Measurements from ENCODE around the gene ITIH4. TPM values are rescaled to one million over a fixed set of nuclear protein-coding genes. Genes with fewer than 3 reads are reported as not detected.

ITIH4 gene
- total and polyA plus RNA-seq, 9 of the 15 experiments (the other 6 are each of a cell fraction or from before 2014, with no cell fraction given), result 0.09 to 0.62 (median 0.20) TPM; not detected in 6

DNA sequence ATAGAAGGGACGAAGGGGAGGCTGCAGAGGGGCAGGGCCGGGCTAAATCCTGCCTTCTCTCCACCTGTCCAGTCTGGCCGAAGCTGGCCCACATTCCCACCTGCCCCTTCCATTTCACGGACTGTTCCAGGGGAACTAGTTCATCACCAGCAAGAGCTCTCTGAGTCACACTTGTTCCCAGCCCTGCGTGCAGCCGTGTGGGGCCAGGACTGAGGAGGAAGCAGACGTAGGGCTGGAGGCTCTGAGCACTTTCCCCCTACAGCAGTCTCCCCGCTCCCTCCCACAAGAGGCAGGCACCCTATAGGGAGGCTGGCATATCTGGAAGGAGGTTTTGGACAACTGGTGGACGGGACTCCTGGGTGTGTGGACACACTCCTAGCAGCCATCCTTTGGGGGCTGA, 3.0 kb downstream of the ITIH4 start:
- FAIRE-seq (no peak), DNase-seq (ENCODE audit: extremely low read depth in 1 of 4, low spot score in 3 of 4) (no peak), ATAC-seq (no peak)
- Histone ChIP-seq H3K27me3 (ENCODE audit: control insufficient read depth in 2 of 2, insufficient read depth in 2 of 2, low read length in 2 of 2) (peaks cover 0 to 45% of the 10 kb centered on the region in 2 experiments; a peak in 4 of 5 replicates), H3K4me2 (ENCODE audit: insufficient read depth, low read length) (no peak overlapping the region), H3K9me3 (replicated peaks; ENCODE audit: control insufficient read depth, insufficient read depth, low read depth, low read length) (no peaks in the 10 kb centered on the region), H4K20me1 (replicated peaks; ENCODE audit: control insufficient read depth, insufficient read depth, low read length) (no peaks in the 10 kb centered on the region; the same call in 1 of the 2 replicates), H3K9ac (ENCODE audit: insufficient read depth in 1 of 2, low read depth in 2 of 2, low read length in 2 of 2) (peak overlapping the region in 1 of 2 experiments; percentile 17; a peak in 1 of 4 replicates), H3K9me1 (ENCODE audit: control insufficient read depth, insufficient read depth, low read length) (no peaks in the 10 kb centered on the region), H3K4me1 (replicated peaks in 1 of 2; ENCODE audit: control insufficient read depth in 2 of 2, insufficient read depth in 2 of 2, low read length in 2 of 2) (peaks cover 15 to 26% of the 10 kb centered on the region in 2 experiments), H3K36me3 (ENCODE audit: control insufficient read depth, insufficient read depth, low read length) (no peaks in the 10 kb centered on the region), H3K79me2 (ENCODE audit: control insufficient read depth, insufficient read depth, low read length) (no peaks in the 10 kb centered on the region), H2AFZ (ENCODE audit: low read depth, low read length) (no peak overlapping the region), H3K27ac (ENCODE audit: extremely low read depth, low read depth, low read length) (no peak overlapping the region), H3K4me3 (no peak overlapping the region)
- BruUV-seq (replicated peaks), result no TSS peak
- 12% methylated on average over 7 of the region's 9 CpGs for WGBS (ENCODE audit: insufficient coverage, low coverage, missing lambda C conversion rate)
- intact Hi-C loops (cut with micrococcal nuclease) (no loop called here), in situ Hi-C loops (cut with MboI) (no loop called here)
- POLR2A ChIA-PET, result interaction anchor here (0.5 to 1.2 kb wide), 2 partner anchors 8 to 13 kb away, joined by 3 read pairs; no protein-coding TSS in a partner anchor
- no peak for TF ChIP-seq ID3 (CRISPR knock-in tag; IDR thresholded peaks at IDR 0.05)
- TF ChIP-seq ID3 (tag; IDR thresholded peaks at IDR 0.05), result no peak
- TF ChIP-seq POLR2B (IDR thresholded peaks at IDR 0.05; ENCODE audit: low read depth, partially characterized antibody), result no peak
- no peak for TF ChIP-seq FOSL1 (tag; conservative IDR thresholded peaks at IDR 0.05)
- no peak for TF ChIP-seq IRF1 (CRISPR knock-in tag; IDR thresholded peaks at IDR 0.05; ENCODE audit: borderline replicate concordance)
- no peak for TF ChIP-seq ZKSCAN1 (IDR thresholded peaks at IDR 0.05; ENCODE audit: low read depth, low read length)
- TF ChIP-seq GTF2A2 (tag; IDR thresholded peaks at IDR 0.05), result no peak
- TF ChIP-seq, protein P1, sequence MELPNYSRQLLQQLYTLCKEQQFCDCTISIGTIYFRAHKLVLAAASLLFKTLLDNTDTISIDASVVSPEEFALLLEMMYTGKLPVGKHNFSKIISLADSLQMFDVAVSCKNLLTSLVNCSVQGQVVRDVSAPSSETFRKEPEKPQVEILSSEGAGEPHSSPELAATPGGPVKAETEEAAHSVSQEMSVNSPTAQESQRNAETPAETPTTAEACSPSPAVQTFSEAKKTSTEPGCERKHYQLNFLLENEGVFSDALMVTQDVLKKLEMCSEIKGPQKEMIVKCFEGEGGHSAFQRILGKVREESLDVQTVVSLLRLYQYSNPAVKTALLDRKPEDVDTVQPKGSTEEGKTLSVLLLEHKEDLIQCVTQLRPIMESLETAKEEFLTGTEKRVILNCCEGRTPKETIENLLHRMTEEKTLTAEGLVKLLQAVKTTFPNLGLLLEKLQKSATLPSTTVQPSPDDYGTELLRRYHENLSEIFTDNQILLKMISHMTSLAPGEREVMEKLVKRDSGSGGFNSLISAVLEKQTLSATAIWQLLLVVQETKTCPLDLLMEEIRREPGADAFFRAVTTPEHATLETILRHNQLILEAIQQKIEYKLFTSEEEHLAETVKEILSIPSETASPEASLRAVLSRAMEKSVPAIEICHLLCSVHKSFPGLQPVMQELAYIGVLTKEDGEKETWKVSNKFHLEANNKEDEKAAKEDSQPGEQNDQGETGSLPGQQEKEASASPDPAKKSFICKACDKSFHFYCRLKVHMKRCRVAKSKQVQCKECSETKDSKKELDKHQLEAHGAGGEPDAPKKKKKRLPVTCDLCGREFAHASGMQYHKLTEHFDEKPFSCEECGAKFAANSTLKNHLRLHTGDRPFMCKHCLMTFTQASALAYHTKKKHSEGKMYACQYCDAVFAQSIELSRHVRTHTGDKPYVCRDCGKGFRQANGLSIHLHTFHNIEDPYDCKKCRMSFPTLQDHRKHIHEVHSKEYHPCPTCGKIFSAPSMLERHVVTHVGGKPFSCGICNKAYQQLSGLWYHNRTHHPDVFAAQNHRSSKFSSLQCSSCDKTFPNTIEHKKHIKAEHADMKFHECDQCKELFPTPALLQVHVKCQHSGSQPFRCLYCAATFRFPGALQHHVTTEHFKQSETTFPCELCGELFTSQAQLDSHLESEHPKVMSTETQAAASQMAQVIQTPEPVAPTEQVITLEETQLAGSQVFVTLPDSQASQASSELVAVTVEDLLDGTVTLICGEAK (IDR thresholded peaks at IDR 0.05), result no peak
- TF ChIP-seq, protein P1 (CRISPR knock-in tag; IDR thresholded peaks at IDR 0.05), result no peak
- no peak for TF ChIP-seq STAT5A (IDR thresholded peaks at IDR 0.05; ENCODE audit: borderline replicate concordance, low read length)
- TF ChIP-seq NFRKB (IDR thresholded peaks at IDR 0.05; ENCODE audit: low read depth), result no peak
- no peak for TF ChIP-seq COPS2 (conservative IDR thresholded peaks at IDR 0.05)
- CTCF ChIA-PET (ENCODE audit: low intra/inter-chr PET ratio), result no interaction called here

Data from K562 (cell line).